ENCODE measurements around the gene TMEM179B.

TMEM179B gene

GRCh38 chr11:62835336-62835735, 48.1 kb downstream of the TMEM179B start:
- peaks cover 61% of the 10 kb centered on the region for H3K4me1 ChIP-seq (ENCODE audit: insufficient read depth, low read length)
- TF ChIP-seq EZH2 (IDR thresholded peaks at IDR 0.05; ENCODE audit: borderline replicate concordance, low read depth, low read length, severe bottlenecking) = no peak
- no peak for TF ChIP-seq CTCF (IDR thresholded peaks at IDR 0.05; ENCODE audit: borderline replicate concordance, extremely low read depth, low read length, poor library complexity, severe bottlenecking)
- H3K4me2 ChIP-seq (ENCODE audit: insufficient read depth, low read length) = no peak overlapping the region
- H3K79me2 ChIP-seq (ENCODE audit: insufficient read depth, low read length) = peaks cover 64% of the 10 kb centered on the region
- no peak for ATAC-seq (ENCODE audit: insufficient read depth, low read depth)
- H4K20me1 ChIP-seq (ENCODE audit: insufficient read depth, low read length) = peaks cover 19% of the 10 kb centered on the region; the same call in 1 of the 2 replicates
- H3K27me3 ChIP-seq (ENCODE audit: insufficient read depth, low read length, poor library complexity) = no peaks in the 10 kb centered on the region
- no peaks in the 10 kb centered on the region for H3K9me3 ChIP-seq (ENCODE audit: insufficient read depth, low read length, severe bottlenecking)
- no peak for DNase-seq
- H2AFZ ChIP-seq (ENCODE audit: low read depth, low read length) = no peak overlapping the region
- H3K36me3 ChIP-seq (ENCODE audit: insufficient read depth, low read length) = peaks cover 58% of the 10 kb centered on the region
- no peak overlapping the region for H3K4me3 ChIP-seq (ENCODE audit: low read depth in 1 of 2, low read length in 2 of 2)
- no peak overlapping the region for H3K9ac ChIP-seq (ENCODE audit: low read depth, low read length)
- H3K27ac ChIP-seq (ENCODE audit: low read length) = no peak overlapping the region

- Histone ChIP-seq H2AFZ (ENCODE audit: low read depth, low read length) (peak within 1 kb of the TSS; percentile 92), H3K27me3 (ENCODE audit: insufficient read depth, low read length, poor library complexity) (no peaks in the 10 kb centered on the region)
Observed at GRCh38 chr11:62839050-62839945, 52.1 kb downstream of the TMEM179B start, which contains the start of gene WDR74. WDR74 (minus strand) TSS chr11:62839590; CDS start chr11:62839570, 20 bp downstream.

More at GRCh38 chr11:62839050-62839945, 52.1 kb downstream of the TMEM179B start, which contains the start of gene WDR74:
- Histone ChIP-seq H3K9me3 (ENCODE audit: insufficient read depth, low read length, severe bottlenecking) (no peaks in the 10 kb centered on the region), H3K79me2 (ENCODE audit: insufficient read depth, low read length) (peaks cover 39% of the 10 kb centered on the region), H3K4me2 (ENCODE audit: insufficient read depth, low read length) (peak within 1 kb of the TSS; percentile 67), H3K4me1 (ENCODE audit: insufficient read depth, low read length) (peaks cover 58% of the 10 kb centered on the region), H4K20me1 (ENCODE audit: insufficient read depth, low read length) (peaks cover 2% of the 10 kb centered on the region; the same call in 1 of the 2 replicates), H3K36me3 (ENCODE audit: insufficient read depth, low read length) (peaks cover 36% of the 10 kb centered on the region), H3K27ac (ENCODE audit: low read length) (peak within 1 kb of the TSS; percentile 99), H3K4me3 (ENCODE audit: low read depth in 1 of 2, low read length in 2 of 2) (peak within 1 kb of the TSS; percentile 90 to 92), H3K9ac (ENCODE audit: low read depth, low read length) (peak within 1 kb of the TSS; percentile 85)
- ATAC-seq (ENCODE audit: insufficient read depth, low read depth) (peak; percentile 47), DNase-seq (peak; percentile 93)
- TF ChIP-seq CTCF (IDR thresholded peaks at IDR 0.05; ENCODE audit: borderline replicate concordance, extremely low read depth, low read length, poor library complexity, severe bottlenecking) (no peak), EZH2 (IDR thresholded peaks at IDR 0.05; ENCODE audit: borderline replicate concordance, low read depth, low read length, severe bottlenecking) (no peak)
